Measurements from ENCODE around the gene NUTM2F.
"Not testable (repeated sequence)": the region's sequence is repeated elsewhere in the genome, so short reads cannot be mapped to it uniquely, and the experiment has no call there.

Gene NUTM2F

GRCh38 chr9:94277885-94278536 lies 50.4 kb downstream of the NUTM2F start:
- no peak overlapping the region for H3K4me3 ChIP-seq (ENCODE audit: control insufficient read depth, low read depth, low read length)
- DNase-seq (ENCODE audit: low read depth), result no peak
- TF ChIP-seq CTCF (conservative IDR thresholded peaks at IDR 0.05; ENCODE audit: control insufficient read depth, insufficient read depth, low read depth, low read length), result no peak

DNA sequence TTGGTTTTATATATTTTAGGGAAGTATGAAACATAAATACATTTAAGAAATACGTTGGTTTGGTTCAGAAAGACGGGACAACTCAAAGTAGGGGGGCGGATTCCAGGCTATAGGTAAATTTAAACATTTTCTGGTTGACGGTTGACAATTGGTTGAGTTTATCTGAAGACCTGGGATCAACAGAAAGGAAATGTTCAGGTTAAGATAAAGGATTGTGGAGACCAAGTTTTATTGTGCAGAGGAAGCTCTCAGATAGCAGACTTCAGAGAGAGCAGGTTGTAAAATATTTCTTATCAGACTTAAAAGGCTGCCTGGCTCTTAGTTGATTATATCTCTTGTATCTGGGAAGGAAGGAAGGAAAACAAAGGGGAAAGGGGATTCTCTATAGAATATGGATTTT lies 51.4 kb downstream of the NUTM2F start:
- not testable (repeated sequence) for DNase-seq (ENCODE audit: low read depth); H3K4me3 ChIP-seq (ENCODE audit: control insufficient read depth, low read depth, low read length)

DNA sequence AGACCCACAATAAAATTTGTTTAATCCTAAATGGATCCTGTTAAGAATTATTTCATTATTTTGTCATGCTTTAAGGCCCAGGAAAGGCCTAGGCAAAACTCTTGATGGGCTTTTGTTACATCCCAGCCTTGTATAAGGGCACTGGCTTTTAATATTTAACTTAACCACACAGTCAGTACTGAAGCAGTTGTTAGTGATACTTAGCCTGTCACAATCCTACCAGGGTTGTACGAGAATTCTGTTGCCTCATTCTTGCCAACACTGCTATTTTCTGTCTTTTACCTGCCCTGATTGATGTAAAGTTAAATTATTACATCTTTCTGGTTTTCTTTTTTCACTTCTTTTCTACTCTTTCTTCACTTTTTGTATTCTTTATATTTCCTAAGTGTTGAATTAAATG lies 58.4 kb downstream of the NUTM2F start:
- TF ChIP-seq CTCF (conservative IDR thresholded peaks at IDR 0.05; ENCODE audit: control insufficient read depth, insufficient read depth, low read depth, low read length), result no peak
- H3K4me3 ChIP-seq (ENCODE audit: control insufficient read depth, low read depth, low read length), result no peak overlapping the region
- no peak for DNase-seq (ENCODE audit: low read depth)

DNA sequence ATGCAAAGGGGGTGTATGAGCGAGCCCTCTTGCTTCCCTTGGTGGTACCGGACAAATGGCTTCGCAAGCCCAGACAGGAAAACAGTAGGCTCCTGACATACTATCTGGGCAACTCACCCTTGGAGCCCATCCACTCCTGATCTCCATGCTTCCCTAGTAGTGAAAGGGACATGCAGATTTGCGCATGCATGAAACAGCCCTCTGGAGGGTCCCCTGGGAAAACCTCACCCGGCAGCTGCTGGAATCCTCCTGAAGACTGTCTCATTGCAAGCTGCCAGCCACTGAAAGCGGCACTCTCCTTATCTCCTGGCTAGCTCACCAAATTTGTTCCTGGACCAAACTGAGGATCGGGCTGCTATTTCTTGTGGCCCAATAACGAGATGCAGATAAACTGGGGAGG lies 59.2 kb downstream of the NUTM2F start:
- TF ChIP-seq CTCF (conservative IDR thresholded peaks at IDR 0.05; ENCODE audit: control insufficient read depth, insufficient read depth, low read depth, low read length), result no peak
- no peak overlapping the region for H3K4me3 ChIP-seq (ENCODE audit: control insufficient read depth, low read depth, low read length)
- no peak for DNase-seq (ENCODE audit: low read depth)

Measured in fibroblast of mammary gland (primary cell).